HAP-1 (cell line): ENCODE measurements around the gene SETD7.

ENCODE experiments used
- DNase-seq, 2 experiments: peaks; one replicate each; pipeline ENCODE4 v3.0.0-alpha.2; 2016 to 2020; ENCODE audit warnings: low spot score in 2 of 2
- H3K27me3 ChIP-seq: fragments of 250-450 bp; sonication (Bioruptor Pico); 2 replicates; pipeline ENCODE4 v1.5.1; 2020; ENCODE audit warnings: low read depth, mild to moderate bottlenecking, moderate library complexity
- H3K36me3 ChIP-seq: fragments of 250-450 bp; sonication (Bioruptor Pico); replicated peaks from 2 replicates; pipeline ENCODE4 v1.5.1; 2020; ENCODE audit warnings: mild to moderate bottlenecking
- H3K4me1 ChIP-seq: fragments of 250-450 bp; sonication (Bioruptor Pico); 2 replicates; pipeline ENCODE4 v1.5.1; 2020; ENCODE audit warnings: mild to moderate bottlenecking
- H3K4me3 ChIP-seq: fragments of 250-450 bp; sonication (Bioruptor Pico); 2 replicates; pipeline ENCODE4 v1.5.1; 2020; ENCODE audit warnings: mild to moderate bottlenecking, moderate library complexity
- H3K9me3 ChIP-seq: fragments of 250-450 bp; sonication (Bioruptor Pico); 2 replicates; pipeline ENCODE4 v1.5.1; 2020; ENCODE audit warnings: mild to moderate bottlenecking, moderate library complexity
- in situ Hi-C: fragments of 300-500 bp; cut with MboI; formaldehyde crosslinking; loops from 3 replicates; pipeline ENCODE4 v1.14.3; 2020; ENCODE audit warnings: low sequenced_read_pairs, inconsistent platforms, mixed read lengths

The SETD7 gene

GRCh38 chr4:139587446-139587845, 31.4 kb upstream of the SETD7 start:
- in situ Hi-C loops = no loop called here

GRCh38 chr4:139585473-139585872, 29.5 kb upstream of the SETD7 start:
- in situ Hi-C loops = no loop called here
- DNase-seq = no peak
- Histone ChIP-seq H3K4me1 (no peaks in the 10 kb centered on the region), H3K9me3 (no peaks in the 10 kb centered on the region), H3K27me3 (no peaks in the 10 kb centered on the region), H3K4me3 (no peak overlapping the region), H3K36me3 (no peaks in the 10 kb centered on the region)

More at GRCh38 chr4:139587446-139587845, 31.4 kb upstream of the SETD7 start:
- Histone ChIP-seq H3K27me3 (no peaks in the 10 kb centered on the region), H3K36me3 (no peaks in the 10 kb centered on the region), H3K4me1 (no peaks in the 10 kb centered on the region), H3K9me3 (no peaks in the 10 kb centered on the region), H3K4me3 (no peak overlapping the region)
- no peak for DNase-seq

- Histone ChIP-seq H3K36me3 (no peaks in the 10 kb centered on the region), H3K9me3 (no peaks in the 10 kb centered on the region), H3K4me1 (no peaks in the 10 kb centered on the region), H3K27me3 (no peaks in the 10 kb centered on the region), H3K4me3 (no peak overlapping the region)
- in situ Hi-C loops = no loop called here
- no peak for DNase-seq
These were observed 28.8 kb upstream of the SETD7 start for GRCh38 chr4:139584784-139585183.

GRCh38 chr4:139584013-139584412, 28.0 kb upstream of the SETD7 start:
- Histone ChIP-seq H3K9me3 (no peaks in the 10 kb centered on the region), H3K27me3 (no peaks in the 10 kb centered on the region), H3K4me3 (no peak overlapping the region), H3K36me3 (no peaks in the 10 kb centered on the region), H3K4me1 (no peaks in the 10 kb centered on the region; the same call in 1 of the 2 replicates)
- DNase-seq = no peak
- in situ Hi-C loops = no loop called here

GRCh38 chr4:139582044-139582443, 26.0 kb upstream of the SETD7 start:
- H3K36me3 ChIP-seq = no peaks in the 10 kb centered on the region
- no peak overlapping the region for H3K4me3 ChIP-seq
- H3K9me3 ChIP-seq = no peaks in the 10 kb centered on the region
- H3K4me1 ChIP-seq = peaks cover 14% of the 10 kb centered on the region
- in situ Hi-C loops = no loop called here
- DNase-seq = no peak
- H3K27me3 ChIP-seq = no peaks in the 10 kb centered on the region

GRCh38 chr4:139581096-139581495, 25.1 kb upstream of the SETD7 start:
- no peaks in the 10 kb centered on the region for H3K9me3 ChIP-seq
- H3K4me1 ChIP-seq = peaks cover 16% of the 10 kb centered on the region
- DNase-seq = no peak
- no peak overlapping the region for H3K4me3 ChIP-seq
- in situ Hi-C loops = no loop called here
- no peaks in the 10 kb centered on the region for H3K36me3 ChIP-seq
- H3K27me3 ChIP-seq = no peaks in the 10 kb centered on the region

GRCh38 chr4:139576219-139576618, 20.2 kb upstream of the SETD7 start:
- Histone ChIP-seq H3K27me3 (no peaks in the 10 kb centered on the region), H3K9me3 (no peaks in the 10 kb centered on the region), H3K4me1 (peaks cover 36% of the 10 kb centered on the region), H3K4me3 (no peak overlapping the region), H3K36me3 (no peaks in the 10 kb centered on the region)
- no peak for DNase-seq
- in situ Hi-C loops = no loop called here

- H3K4me3 ChIP-seq = no peak overlapping the region
- H3K9me3 ChIP-seq = no peaks in the 10 kb centered on the region
- in situ Hi-C loops = no loop called here
- no peaks in the 10 kb centered on the region for H3K27me3 ChIP-seq
- peak in 1 of 2 experiments; percentile 78 for DNase-seq
- peaks cover 36% of the 10 kb centered on the region for H3K4me1 ChIP-seq
- H3K36me3 ChIP-seq = no peaks in the 10 kb centered on the region
These were observed 19.1 kb upstream of the SETD7 start for GRCh38 chr4:139575072-139575471.

- Histone ChIP-seq H3K9me3 (no peaks in the 10 kb centered on the region), H3K4me3 (no peak overlapping the region), H3K27me3 (no peaks in the 10 kb centered on the region), H3K4me1 (peaks cover 36% of the 10 kb centered on the region), H3K36me3 (no peaks in the 10 kb centered on the region)
- in situ Hi-C loops = no loop called here
- DNase-seq = peak; percentile 67 to 81
These were observed 18.6 kb upstream of the SETD7 start for GRCh38 chr4:139574641-139575040.

GRCh38 chr4:139568206-139568955, 12.4 kb upstream of the SETD7 start:
- Histone ChIP-seq H3K27me3 (no peaks in the 10 kb centered on the region), H3K9me3 (no peaks in the 10 kb centered on the region), H3K4me3 (no peak overlapping the region), H3K36me3 (no peaks in the 10 kb centered on the region), H3K4me1 (no peaks in the 10 kb centered on the region)
- in situ Hi-C loops = no loop called here
- no peak for DNase-seq

- Histone ChIP-seq H3K9me3 (no peaks in the 10 kb centered on the region), H3K4me1 (no peaks in the 10 kb centered on the region), H3K4me3 (no peak overlapping the region), H3K36me3 (no peaks in the 10 kb centered on the region), H3K27me3 (no peaks in the 10 kb centered on the region)
- DNase-seq = no peak
- in situ Hi-C loops = no loop called here
These were observed 11.3 kb upstream of the SETD7 start for GRCh38 chr4:139567159-139567870.

- in situ Hi-C loops = no loop called here
- Histone ChIP-seq H3K27me3 (no peaks in the 10 kb centered on the region), H3K36me3 (no peaks in the 10 kb centered on the region), H3K4me3 (no peak overlapping the region), H3K4me1 (no peaks in the 10 kb centered on the region; the same call in 1 of the 2 replicates), H3K9me3 (no peaks in the 10 kb centered on the region)
- DNase-seq = no peak
These were observed 8.5 kb upstream of the SETD7 start for GRCh38 chr4:139564502-139564901.

- Histone ChIP-seq H3K9me3 (no peaks in the 10 kb centered on the region), H3K27me3 (no peaks in the 10 kb centered on the region), H3K36me3 (no peaks in the 10 kb centered on the region), H3K4me1 (no peaks in the 10 kb centered on the region; the same call in 1 of the 2 replicates), H3K4me3 (no peak overlapping the region)
- in situ Hi-C loops = no loop called here
- no peak for DNase-seq
These were observed 7.5 kb upstream of the SETD7 start for GRCh38 chr4:139563515-139563914.

- in situ Hi-C loops = no loop called here
- no peaks in the 10 kb centered on the region for H3K36me3 ChIP-seq
These were observed 6.8 kb upstream of the SETD7 start for GRCh38 chr4:139562839-139563238.

More at GRCh38 chr4:139562839-139563238, 6.8 kb upstream of the SETD7 start:
- DNase-seq = no peak
- H3K4me1 ChIP-seq = peaks cover under 1% of the 10 kb centered on the region; the same call in 1 of the 2 replicates
- H3K27me3 ChIP-seq = no peaks in the 10 kb centered on the region
- H3K4me3 ChIP-seq = no peak overlapping the region
- H3K9me3 ChIP-seq = no peaks in the 10 kb centered on the region
